Measurements from ENCODE around the gene PRDX1. TPM values are rescaled to one million over a fixed set of nuclear protein-coding genes. Genes with fewer than 3 reads are reported as not detected.

Gene PRDX1
- total RNA-seq, 1 experiment from 2014 or later = 1,108 TPM

- no peak for TF ChIP-seq CTCF (conservative IDR thresholded peaks at IDR 0.05; ENCODE audit: low read depth, low read length)
- TF ChIP-seq EZH2 (IDR thresholded peaks at IDR 0.05; ENCODE audit: borderline replicate concordance, low read depth, low read length, poor library complexity, severe bottlenecking) = no peak
- Histone ChIP-seq H3K27ac (ENCODE audit: low read depth, low read length, poor library complexity, severe bottlenecking) (no peak overlapping the region), H3K4me1 (ENCODE audit: insufficient read depth, low read length, poor library complexity, severe bottlenecking) (no peaks in the 10 kb centered on the region), H3K27me3 (replicated peaks; ENCODE audit: insufficient read depth, low read depth, low read length, poor library complexity) (no peaks in the 10 kb centered on the region), H3K4me3 (ENCODE audit: low read depth, low read length, poor library complexity, severe bottlenecking) (no peak overlapping the region), H3K9me3 (ENCODE audit: low read depth, low read length, poor library complexity, severe bottlenecking) (no peaks in the 10 kb centered on the region), H3K36me3 (ENCODE audit: insufficient read depth, low read length, poor library complexity, severe bottlenecking) (no peaks in the 10 kb centered on the region)
- BruUV-seq (replicated peaks) = no TSS peak
- CTCF ChIA-PET = no interaction called here
- POLR2A ChIA-PET (ENCODE audit: low non-redundant PET) = no interaction called here
- intact Hi-C loops (cut with micrococcal nuclease; ENCODE audit: unreplicated experiment) = no loop called here
- DNase-seq (ENCODE audit: low spot score) = no peak
These were observed 22.8 kb upstream of the PRDX1 start for GRCh38 chr1:45544530-45544929.

GRCh38 chr1:45543581-45544417, 22.1 kb upstream of the PRDX1 start:
- no peak for DNase-seq (ENCODE audit: low spot score)
- H3K9me3 ChIP-seq (ENCODE audit: low read depth, low read length, poor library complexity, severe bottlenecking) = no peaks in the 10 kb centered on the region
- H3K4me3 ChIP-seq (ENCODE audit: low read depth, low read length, poor library complexity, severe bottlenecking) = no peak overlapping the region
- no TSS peak for BruUV-seq (replicated peaks)
- H3K27ac ChIP-seq (ENCODE audit: low read depth, low read length, poor library complexity, severe bottlenecking) = no peak overlapping the region
- H3K27me3 ChIP-seq (replicated peaks; ENCODE audit: insufficient read depth, low read depth, low read length, poor library complexity) = no peaks in the 10 kb centered on the region
- H3K4me1 ChIP-seq (ENCODE audit: insufficient read depth, low read length, poor library complexity, severe bottlenecking) = no peaks in the 10 kb centered on the region
- ChIA-PET POLR2A (ENCODE audit: low non-redundant PET) (no interaction called here), CTCF (no interaction called here)
- H3K36me3 ChIP-seq (ENCODE audit: insufficient read depth, low read length, poor library complexity, severe bottlenecking) = no peaks in the 10 kb centered on the region
- no peak for TF ChIP-seq EZH2 (IDR thresholded peaks at IDR 0.05; ENCODE audit: borderline replicate concordance, low read depth, low read length, poor library complexity, severe bottlenecking)
- no peak for TF ChIP-seq CTCF (conservative IDR thresholded peaks at IDR 0.05; ENCODE audit: low read depth, low read length)
- intact Hi-C loops (cut with micrococcal nuclease; ENCODE audit: unreplicated experiment) = no loop called here

- CTCF ChIA-PET = no interaction called here
- no peaks in the 10 kb centered on the region for H3K36me3 ChIP-seq (ENCODE audit: insufficient read depth, low read length, poor library complexity, severe bottlenecking)
- BruUV-seq (replicated peaks) = no TSS peak
- intact Hi-C loops (cut with micrococcal nuclease; ENCODE audit: unreplicated experiment) = no loop called here
- TF ChIP-seq CTCF (conservative IDR thresholded peaks at IDR 0.05; ENCODE audit: low read depth, low read length) (no peak), EZH2 (IDR thresholded peaks at IDR 0.05; ENCODE audit: borderline replicate concordance, low read depth, low read length, poor library complexity, severe bottlenecking) (no peak)
- H3K4me1 ChIP-seq (ENCODE audit: insufficient read depth, low read length, poor library complexity, severe bottlenecking) = no peaks in the 10 kb centered on the region
- H3K27ac ChIP-seq (ENCODE audit: low read depth, low read length, poor library complexity, severe bottlenecking) = no peak overlapping the region
- no peaks in the 10 kb centered on the region for H3K9me3 ChIP-seq (ENCODE audit: low read depth, low read length, poor library complexity, severe bottlenecking)
- DNase-seq (ENCODE audit: low spot score) = no peak
- no peaks in the 10 kb centered on the region for H3K27me3 ChIP-seq (replicated peaks; ENCODE audit: insufficient read depth, low read depth, low read length, poor library complexity)
- POLR2A ChIA-PET (ENCODE audit: low non-redundant PET) = no interaction called here
- H3K4me3 ChIP-seq (ENCODE audit: low read depth, low read length, poor library complexity, severe bottlenecking) = no peak overlapping the region
These were observed 20.9 kb upstream of the PRDX1 start for GRCh38 chr1:45542591-45542990.

Data from A673 (cell line).